ENCODE results near the gene TSC22D4. TPM values are rescaled to one million over a fixed set of nuclear protein-coding genes. Genes with fewer than 3 reads are reported as not detected.
A peak's percentile ranks its signal among the peaks of the same experiment; 100 is the strongest.

Gene TSC22D4
- total RNA-seq, 1 donor from 2014 or later = 53.4 TPM

DNA sequence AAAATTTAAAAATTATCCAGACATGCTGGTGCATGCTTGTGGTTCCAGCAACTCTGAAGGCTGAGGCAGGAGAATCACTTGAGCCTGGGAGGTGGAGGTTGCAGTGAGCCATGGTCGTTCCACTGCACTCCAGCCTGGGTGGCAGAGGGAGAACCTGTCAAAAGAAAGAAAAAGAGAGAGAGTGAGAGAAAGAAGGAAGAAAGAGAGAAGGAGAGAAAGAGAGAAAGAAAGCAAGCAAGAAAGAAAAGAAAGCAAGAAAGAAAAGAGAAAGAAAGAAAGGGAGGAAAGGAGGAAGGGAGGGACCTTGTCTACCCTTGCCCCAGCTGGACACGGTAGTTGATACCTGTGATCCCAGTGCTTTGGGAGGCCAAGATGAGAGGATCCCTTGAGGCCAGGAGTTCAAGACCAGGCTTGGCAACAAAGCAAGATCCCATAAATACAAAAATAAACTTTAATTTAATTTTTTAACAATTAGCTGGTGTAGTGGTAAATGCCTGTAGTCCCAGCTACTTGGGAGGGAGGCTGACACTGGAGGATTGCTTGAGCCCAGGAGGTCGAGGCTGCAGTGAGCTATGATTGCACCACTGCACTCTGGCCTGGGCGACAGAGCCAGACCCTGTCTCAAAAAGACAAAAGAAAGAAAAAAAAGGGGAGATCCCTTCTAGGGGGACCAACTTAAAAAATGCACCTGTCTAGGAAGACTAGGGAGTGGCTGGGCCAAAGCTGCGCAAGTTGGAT lies 13.9 kb upstream of the TSC22D4 start:
- Mint-ChIP-seq H3K36me3 (ENCODE audit: low read depth, unreplicated experiment) (peaks cover 10% of the 10 kb centered on the region), H3K4me1 (ENCODE audit: low read depth, unreplicated experiment) (no peaks in the 10 kb centered on the region), H3K4me3 (ENCODE audit: unreplicated experiment) (peak overlapping the region; percentile 57), H3K27ac (ENCODE audit: unreplicated experiment) (no peak overlapping the region), H3K9me3 (ENCODE audit: unreplicated experiment) (no peaks in the 10 kb centered on the region), H3K27me3 (ENCODE audit: low read depth, unreplicated experiment) (peaks cover 16% of the 10 kb centered on the region)
- Histone ChIP-seq H3K9ac (ENCODE audit: low read length) (peak overlapping the region; percentile 23), H3K79me2 (ENCODE audit: insufficient read depth, low read length) (no peaks in the 10 kb centered on the region), H3K27ac (ENCODE audit: low read depth, low read length) (no peak overlapping the region), H3K9me3 (ENCODE audit: insufficient read depth, low read depth, low read length) (no peaks in the 10 kb centered on the region), H3K4me1 (ENCODE audit: insufficient read depth, low read length) (no peaks in the 10 kb centered on the region), H3K4me2 (ENCODE audit: low read length) (peak overlapping the region; percentile 75), H3K36me3 (ENCODE audit: insufficient read depth, low read length) (no peaks in the 10 kb centered on the region), H3K27me3 (ENCODE audit: insufficient read depth, low read length) (peaks cover 5% of the 10 kb centered on the region), H2AFZ (ENCODE audit: low read depth, low read length) (peak overlapping the region; percentile 71), H3K4me3 (ENCODE audit: insufficient read depth, low read depth, low read length) (no peak overlapping the region), H4K20me1 (ENCODE audit: insufficient read depth, low read length) (no peaks in the 10 kb centered on the region)
- TF ChIP-seq EZH2 (IDR thresholded peaks at IDR 0.05; ENCODE audit: insufficient read depth, low read length) = no peak
- TF ChIP-seq, protein P1, sequence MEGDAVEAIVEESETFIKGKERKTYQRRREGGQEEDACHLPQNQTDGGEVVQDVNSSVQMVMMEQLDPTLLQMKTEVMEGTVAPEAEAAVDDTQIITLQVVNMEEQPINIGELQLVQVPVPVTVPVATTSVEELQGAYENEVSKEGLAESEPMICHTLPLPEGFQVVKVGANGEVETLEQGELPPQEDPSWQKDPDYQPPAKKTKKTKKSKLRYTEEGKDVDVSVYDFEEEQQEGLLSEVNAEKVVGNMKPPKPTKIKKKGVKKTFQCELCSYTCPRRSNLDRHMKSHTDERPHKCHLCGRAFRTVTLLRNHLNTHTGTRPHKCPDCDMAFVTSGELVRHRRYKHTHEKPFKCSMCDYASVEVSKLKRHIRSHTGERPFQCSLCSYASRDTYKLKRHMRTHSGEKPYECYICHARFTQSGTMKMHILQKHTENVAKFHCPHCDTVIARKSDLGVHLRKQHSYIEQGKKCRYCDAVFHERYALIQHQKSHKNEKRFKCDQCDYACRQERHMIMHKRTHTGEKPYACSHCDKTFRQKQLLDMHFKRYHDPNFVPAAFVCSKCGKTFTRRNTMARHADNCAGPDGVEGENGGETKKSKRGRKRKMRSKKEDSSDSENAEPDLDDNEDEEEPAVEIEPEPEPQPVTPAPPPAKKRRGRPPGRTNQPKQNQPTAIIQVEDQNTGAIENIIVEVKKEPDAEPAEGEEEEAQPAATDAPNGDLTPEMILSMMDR (IDR thresholded peaks at IDR 0.05; ENCODE audit: insufficient read depth, low read depth, low read length) = no peak
- DNase-seq (ENCODE audit: low read depth) (no peak), FAIRE-seq (no peak)

GRCh38 chr7:100491192-100491578 lies 12.2 kb upstream of the TSC22D4 start:
- H3K4me1 Mint-ChIP-seq (ENCODE audit: low read depth, unreplicated experiment) = no peaks in the 10 kb centered on the region
- Histone ChIP-seq H3K27ac (ENCODE audit: low read depth, low read length) (no peak overlapping the region), H3K4me2 (ENCODE audit: low read length) (no peak overlapping the region), H3K9me3 (ENCODE audit: insufficient read depth, low read depth, low read length) (no peaks in the 10 kb centered on the region), H3K36me3 (ENCODE audit: insufficient read depth, low read length) (no peaks in the 10 kb centered on the region), H4K20me1 (ENCODE audit: insufficient read depth, low read length) (no peaks in the 10 kb centered on the region), H2AFZ (ENCODE audit: low read depth, low read length) (no peak overlapping the region), H3K4me3 (ENCODE audit: insufficient read depth, low read depth, low read length) (no peak overlapping the region), H3K4me1 (ENCODE audit: insufficient read depth, low read length) (no peaks in the 10 kb centered on the region), H3K79me2 (ENCODE audit: insufficient read depth, low read length) (no peaks in the 10 kb centered on the region), H3K9ac (ENCODE audit: low read length) (no peak overlapping the region), H3K27me3 (ENCODE audit: insufficient read depth, low read length) (peaks cover 4% of the 10 kb centered on the region)
- H3K36me3 Mint-ChIP-seq (ENCODE audit: low read depth, unreplicated experiment) = peaks cover 10% of the 10 kb centered on the region
- no peak overlapping the region for H3K4me3 Mint-ChIP-seq (ENCODE audit: unreplicated experiment)
- no peak overlapping the region for H3K27ac Mint-ChIP-seq (ENCODE audit: unreplicated experiment)
- TF ChIP-seq, protein P1 (IDR thresholded peaks at IDR 0.05; ENCODE audit: insufficient read depth, low read depth, low read length) = no peak
- no peak for TF ChIP-seq EZH2 (IDR thresholded peaks at IDR 0.05; ENCODE audit: insufficient read depth, low read length)
- H3K27me3 Mint-ChIP-seq (ENCODE audit: low read depth, unreplicated experiment) = peaks cover 15% of the 10 kb centered on the region
- no peaks in the 10 kb centered on the region for H3K9me3 Mint-ChIP-seq (ENCODE audit: unreplicated experiment)
- no peak for DNase-seq (ENCODE audit: low read depth)
- no peak for FAIRE-seq
